Hepatocyte (in vitro differentiated cells): ENCODE results near the gene FHDC1. TPM values are rescaled to one million over a fixed set of nuclear protein-coding genes. Genes with fewer than 3 reads are reported as not detected.

Experiments
- DNase-seq: peaks from one replicate; pipeline ENCODE4 v3.0.0-alpha.2; 2016; ENCODE audit warnings: low spot score
- H2AFZ ChIP-seq: fragments of 200-600 bp; sonication (generic); 2 replicates; pipeline ENCODE4 v1.6.0; 2016; ENCODE audit warnings: antibody characterized with exemption, mild to moderate bottlenecking
- H3K27ac ChIP-seq: fragments of 200-600 bp; sonication (generic); 2 replicates; pipeline ENCODE4 v1.5.1; 2016; ENCODE audit warnings: mild to moderate bottlenecking
- H3K27me3 ChIP-seq: fragments of 200-600 bp; sonication (generic); 2 replicates; pipeline ENCODE4 v1.6.1; 2016
- H3K36me3 ChIP-seq: fragments of 200-600 bp; sonication (generic); replicated peaks from 2 replicates; pipeline ENCODE4 v1.5.1; 2016; ENCODE audit warnings: low read depth; ENCODE audit not compliant: insufficient read depth
- H3K4me1 ChIP-seq: fragments of 200-600 bp; sonication (generic); 2 replicates; pipeline ENCODE4 v1.5.1; 2016; ENCODE audit warnings: mild to moderate bottlenecking, moderate library complexity; ENCODE audit not compliant: insufficient read depth
- H3K4me2 ChIP-seq: fragments of 200-600 bp; sonication (generic); 2 replicates; pipeline ENCODE4 v1.6.0; 2016
- H3K4me3 ChIP-seq: fragments of 200-600 bp; sonication (generic); 2 replicates; pipeline ENCODE4 v1.5.1; 2016; ENCODE audit warnings: mild to moderate bottlenecking
- H3K79me2 ChIP-seq: fragments of 200-600 bp; sonication (generic); 2 replicates; pipeline ENCODE4 v1.6.0; 2017; ENCODE audit warnings: mild to moderate bottlenecking
- H3K9me2 ChIP-seq: fragments of 200-600 bp; sonication (generic); replicated peaks from 2 replicates; pipeline ENCODE4 v1.6.0; 2017; ENCODE audit warnings: mild to moderate bottlenecking; ENCODE audit not compliant: insufficient read depth
- H3K9me3 ChIP-seq: fragments of 200-600 bp; sonication (generic); 2 replicates; pipeline ENCODE4 v1.5.1; 2016; ENCODE audit warnings: low read depth, mild to moderate bottlenecking
- H4K20me1 ChIP-seq: fragments of 200-600 bp; sonication (generic); 2 replicates; pipeline ENCODE4 v1.6.0; 2016; ENCODE audit warnings: mild to moderate bottlenecking; ENCODE audit not compliant: insufficient read depth, poor library complexity, severe bottlenecking
- CTCF ChIP-seq: fragments of 200-600 bp; sonication (generic); IDR thresholded peaks from 2 replicates; pipeline ENCODE4 v1.5.1; 2016; ENCODE audit warnings: antibody characterized with exemption, mild to moderate bottlenecking; ENCODE audit not compliant: poor library complexity
- EZH2 ChIP-seq: fragments of 200-600 bp; sonication (generic); IDR thresholded peaks from 2 replicates; pipeline ENCODE4 v1.6.1; 2016; ENCODE audit warnings: antibody characterized with exemption, mild to moderate bottlenecking, borderline replicate concordance
- EZH2phosphoT487 ChIP-seq: fragments of 200-600 bp; sonication (generic); IDR thresholded peaks from one replicate; pipeline ENCODE4 v1.6.1; 2018; ENCODE audit warnings: antibody characterized with exemption, mild to moderate bottlenecking, low read depth, moderate library complexity; ENCODE audit not compliant: unreplicated experiment, severe bottlenecking
- WGBS: methylation state at CpG from one replicate; pipeline ENCODE4 v1.1.6; 2016; ENCODE audit warnings: low lambda C conversion rate; ENCODE audit errors: missing lambda C conversion rate; 5-methylcytosine and 5-hydroxymethylcytosine counted together
- polyA plus RNA-seq: library from polyadenylated mRNA; unstranded; fragments of >200 nt; fragmentation: Nextera tagmentation; extraction: Ambion mirVana; gene quantifications from 2 replicates; pipeline ENCODE4 v1.2.1, GENCODE V29; 2016
- total RNA-seq: library from RNA; depleted of rRNA; stranded (reverse); fragments of >200 nt; gene quantifications from 2 replicates; pipeline ENCODE4 v1.2.3, GENCODE V29; 2014

Gene FHDC1
- total and polyA plus RNA-seq, 2 experiments from 2014 or later = 2.1 to 3.1 TPM

- Histone ChIP-seq H3K4me2 (no peak overlapping the region), H3K27ac (no peak overlapping the region), H3K27me3 (no peaks in the 10 kb centered on the region), H3K9me3 (no peaks in the 10 kb centered on the region), H3K9me2 (no peaks in the 10 kb centered on the region), H3K4me1 (no peaks in the 10 kb centered on the region), H4K20me1 (no peaks in the 10 kb centered on the region), H3K79me2 (no peaks in the 10 kb centered on the region), H3K36me3 (no peaks in the 10 kb centered on the region), H2AFZ (no peak overlapping the region), H3K4me3 (no peak overlapping the region)
- no peak for DNase-seq
- no peak for TF ChIP-seq CTCF
- TF ChIP-seq EZH2phosphoT487 = no peak
- no peak for TF ChIP-seq EZH2
- 96% methylated on average over 1 of the region's 1 CpG for WGBS
Observed at GRCh38 chr4:153000076-153000420, 63.9 kb downstream of the FHDC1 start.

GRCh38 chr4:153001626-153002025 is 65.5 kb downstream of the FHDC1 start:
- Histone ChIP-seq H3K4me1 (peaks cover 2% of the 10 kb centered on the region), H3K4me3 (no peak overlapping the region), H3K79me2 (no peaks in the 10 kb centered on the region), H2AFZ (no peak overlapping the region), H3K4me2 (no peak overlapping the region), H3K36me3 (no peaks in the 10 kb centered on the region), H4K20me1 (no peaks in the 10 kb centered on the region), H3K9me2 (no peaks in the 10 kb centered on the region), H3K9me3 (no peaks in the 10 kb centered on the region), H3K27ac (no peak overlapping the region), H3K27me3 (no peaks in the 10 kb centered on the region)
- no peak for DNase-seq
- TF ChIP-seq EZH2 (no peak), EZH2phosphoT487 (no peak), CTCF (no peak)
- WGBS = 84% methylated on average over 5 of the region's 5 CpGs

- Histone ChIP-seq H3K27me3 (no peaks in the 10 kb centered on the region), H3K27ac (no peak overlapping the region), H3K4me1 (peaks cover 2% of the 10 kb centered on the region), H3K79me2 (no peaks in the 10 kb centered on the region), H3K9me2 (no peaks in the 10 kb centered on the region), H3K36me3 (no peaks in the 10 kb centered on the region), H3K9me3 (no peaks in the 10 kb centered on the region), H3K4me2 (no peak overlapping the region), H4K20me1 (no peaks in the 10 kb centered on the region), H2AFZ (no peak overlapping the region), H3K4me3 (no peak overlapping the region)
- no peak for DNase-seq
- WGBS = 28% methylated on average over 2 of the region's 2 CpGs
- no peak for TF ChIP-seq EZH2
- TF ChIP-seq EZH2phosphoT487 = no peak
- TF ChIP-seq CTCF = no peak
Observed at GRCh38 chr4:153002110-153002509, 66.0 kb downstream of the FHDC1 start.
